GM12878 (cell line): ENCODE data around the gene SPATA25. TPM values are rescaled to one million over a fixed set of nuclear protein-coding genes. Genes with fewer than 3 reads are reported as not detected.

Source experiments
- ATF7 ChIP-seq: fragments of 450-650 bp; IDR thresholded peaks from 2 replicates; pipeline ENCODE4 v1.6.1; 2016; ENCODE audit warnings: low read depth, mild to moderate bottlenecking
- CBX5 ChIP-seq: sonication (generic); IDR thresholded peaks from 2 replicates; pipeline ENCODE4 v1.6.1; 2016; ENCODE audit warnings: low read depth, moderate library complexity, mild to moderate bottlenecking, inconsistent platforms
- CEBPZ ChIP-seq: fragments of 150-350 bp; IDR thresholded peaks from 2 replicates; pipeline ENCODE4 v1.6.1; 2016; ENCODE audit warnings: low read depth, low read length
- ELK1 ChIP-seq: IDR thresholded peaks from 2 replicates; pipeline ENCODE4 v1.6.1; 2012; ENCODE audit warnings: low read depth, low read length, improper control_type of control experiment
- HDGF ChIP-seq: fragments of 450-650 bp; IDR thresholded peaks from 2 replicates; pipeline ENCODE4 v1.6.1; 2016; ENCODE audit warnings: antibody characterized with exemption
- JUND ChIP-seq: IDR thresholded peaks from 2 replicates; pipeline ENCODE4 v1.6.1; 2012; ENCODE audit warnings: low read depth, mild to moderate bottlenecking, low read length, improper control_type of control experiment, moderate library complexity
- MAX ChIP-seq: IDR thresholded peaks from 2 replicates; pipeline ENCODE4 v1.6.1; 2012; ENCODE audit warnings: low read depth, low read length, improper control_type of control experiment
- MTA2 ChIP-seq: fragments of 450-650 bp; IDR thresholded peaks from 2 replicates; pipeline ENCODE4 v1.6.1; 2016; ENCODE audit warnings: low read depth, mild to moderate bottlenecking, moderate library complexity
- MYB ChIP-seq: fragments of 150-350 bp; IDR thresholded peaks from 2 replicates; pipeline ENCODE4 v1.6.1; 2014; ENCODE audit warnings: mild to moderate bottlenecking, low read depth, low read length, borderline replicate concordance
- NFYA ChIP-seq: IDR thresholded peaks from 2 replicates; pipeline ENCODE4 v1.6.1; 2011; ENCODE audit warnings: low read depth, mild to moderate bottlenecking, low read length, improper control_type of control experiment, borderline replicate concordance
- NFYB ChIP-seq: IDR thresholded peaks from 2 replicates; pipeline ENCODE4 v1.6.1; 2011; ENCODE audit warnings: low read depth, mild to moderate bottlenecking, low read length, improper control_type of control experiment, moderate library complexity; ENCODE audit not compliant: insufficient read depth
- NRF1 ChIP-seq: conservative IDR thresholded peaks from 2 replicates; pipeline ENCODE4 v1.6.1; 2011; ENCODE audit warnings: mild to moderate bottlenecking, low read depth, low read length, improper control_type of control experiment
- POLR2AphosphoS2 ChIP-seq: IDR thresholded peaks from 2 replicates; pipeline ENCODE4 v1.6.1; 2011; ENCODE audit warnings: low read depth, mild to moderate bottlenecking, low read length, improper control_type of control experiment, moderate library complexity
- RUNX3 ChIP-seq: IDR thresholded peaks from 2 replicates; pipeline ENCODE4 v1.6.1; 2012; ENCODE audit warnings: low read length, inconsistent platforms
- SREBF1 ChIP-seq: IDR thresholded peaks from 2 replicates; pipeline ENCODE4 v1.6.1; 2012; ENCODE audit warnings: mild to moderate bottlenecking, low read length
- SRF ChIP-seq, 2 experiments: IDR thresholded peaks; 2 replicates each; pipeline ENCODE4 v1.6.1; 2011; ENCODE audit warnings: low read depth in 2 of 2, low read length in 2 of 2, mild to moderate bottlenecking in 1 of 2, moderate library complexity in 1 of 2
- TCF3 ChIP-seq: IDR thresholded peaks from 2 replicates; pipeline ENCODE4 v1.6.1; 2012; ENCODE audit warnings: low read depth, mild to moderate bottlenecking, low read length, borderline replicate concordance; ENCODE audit not compliant: insufficient read depth
- USF1 ChIP-seq: IDR thresholded peaks from 2 replicates; pipeline ENCODE4 v1.6.1; 2011; ENCODE audit warnings: borderline replicate concordance, low read depth, mild to moderate bottlenecking, moderate library complexity, mixed read lengths, low read length; ENCODE audit not compliant: insufficient read depth; ENCODE audit errors: extremely low read length
- WRNIP1 ChIP-seq: IDR thresholded peaks from 2 replicates; pipeline ENCODE4 v1.6.1; 2011; ENCODE audit warnings: low read depth, low read length, improper control_type of control experiment, borderline replicate concordance
- ZBTB33 ChIP-seq: fragments of 450-650 bp; IDR thresholded peaks from 2 replicates; pipeline ENCODE4 v1.6.1; 2017; ENCODE audit warnings: mild to moderate bottlenecking
- ZNF207 ChIP-seq: fragments of 450-650 bp; IDR thresholded peaks from 2 replicates; pipeline ENCODE4 v1.6.1; 2014; ENCODE audit warnings: antibody characterized with exemption, mild to moderate bottlenecking, borderline replicate concordance
- ZNF24 ChIP-seq: fragments of 450-650 bp; IDR thresholded peaks from 2 replicates; pipeline ENCODE4 v1.6.1; 2017; ENCODE audit warnings: antibody characterized with exemption, mild to moderate bottlenecking
- polyA plus RNA-seq, 11 experiments: library from polyadenylated mRNA; depleted of rRNA in 4 of 11; unstranded in 6 of 11; stranded (reverse) in 5 of 11; fragments of >200 nt; fragmentation: Nextera tagmentation in 4 of 11; fragmentation: Illumina TruSeq in 1 of 11; extraction: Ambion mirVana in 4 of 11; extraction: Trizol in 1 of 11; gene quantifications; 1 replicate in 1 of 11; 2 replicates in 10 of 11; pipeline versions ENCODE4 v1.2.1 to v1.2.3, GENCODE V29; 2011 to 2016; ENCODE audit warnings: inconsistent platforms in 2 of 11, missing spikeins in 2 of 11, low read depth in 1 of 11
- total RNA-seq, 4 experiments: library from RNA; depleted of rRNA in 3 of 4; stranded (reverse); fragments of >200 nt in 3 of 4; fragmentation: Illumina TruSeq in 1 of 4; extraction: Trizol in 1 of 4; gene quantifications; 2 replicates each; pipeline versions ENCODE4 v1.2.1 to v1.2.3, GENCODE V29; 2013 to 2021

SPATA25 gene
- total and polyA plus RNA-seq, 10 of the 15 experiments (the other 5 are each of a cell fraction or from before 2014, with no cell fraction given) = 0.28 to 2.9 (median 1.3) TPM; not detected in 3

GRCh38 chr20:45880988-45881788, 6.2 kb downstream of the SPATA25 start, which contains the start of gene ZSWIM1 (continued):
- no peak for TF ChIP-seq WRNIP1
- TF ChIP-seq NFYA = peak; percentile 84
- TF ChIP-seq ELK1 = no peak
- no peak for TF ChIP-seq NRF1
- 0 out of 2 replicates have a peak, but pooled peaks have one; percentile 12 for TF ChIP-seq MAX
- TF ChIP-seq RUNX3 = peak; percentile 55; the same call in 1 of the 2 replicates
- peak; percentile 89 for TF ChIP-seq POLR2AphosphoS2
- no peak for TF ChIP-seq USF1
- TF ChIP-seq MYB = no peak
- peak; percentile 62; the same call in 1 of the 2 replicates for TF ChIP-seq SREBF1
- no peak for TF ChIP-seq TCF3
- peak; percentile 86 for TF ChIP-seq MTA2
- TF ChIP-seq ZNF207 = peak; percentile 84; the same call in 1 of the 2 replicates
- TF ChIP-seq CBX5 = no peak
- TF ChIP-seq JUND = no peak
- 0 out of 2 replicates have a peak, but pooled peaks have one; percentile 10 for TF ChIP-seq ATF7
- TF ChIP-seq CEBPZ = peak; percentile 81
- TF ChIP-seq NFYB = peak; percentile 93
- TF ChIP-seq SRF (IDR thresholded peaks at IDR 0.05; ENCODE audit: low read depth in 2 of 2, low read length in 2 of 2) = no peak
- TF ChIP-seq ZBTB33 = no peak
- TF ChIP-seq ZNF24 = no peak
- peak; percentile 49; the same call in 1 of the 2 replicates for TF ChIP-seq HDGF
